Stimulated activated CD8-positive, alpha-beta memory T cell treated with anti-CD3 and anti-CD28 coated beads, Interleukin-15, amount 100 ng/mL, for 4 hours (primary cell): Measurements from ENCODE around the gene FOXP1.

ENCODE experiments used
- DNase-seq, 2 donors: peaks; one replicate each; pipeline ENCODE4 v3.0.0-alpha.2; 2020; ENCODE audit warnings: low read depth in 2 of 2

Gene FOXP1

GRCh38 chr3:71060536-71060935, 523.0 kb downstream of the FOXP1 start:
- DNase-seq, result no peak

DNA sequence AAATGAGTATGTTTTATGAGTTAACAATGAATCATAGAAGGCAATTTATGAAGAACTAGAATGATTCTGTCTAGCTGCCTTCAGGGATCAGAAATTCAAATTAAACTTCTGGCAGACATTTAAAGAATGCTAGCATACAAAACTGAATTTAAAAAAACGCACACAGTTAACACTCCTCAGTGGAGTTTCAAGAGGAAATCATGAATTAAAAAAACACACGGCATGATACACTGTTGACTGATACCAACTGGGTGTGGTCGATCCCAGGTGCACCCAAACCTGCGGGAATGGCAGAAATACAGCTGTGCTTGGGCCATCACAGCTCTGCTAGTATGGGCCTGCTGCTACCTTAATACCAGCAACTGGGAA, 526.0 kb downstream of the FOXP1 start:
- no peak for DNase-seq

- no peak for DNase-seq
Measured at GRCh38 chr3:71056327-71056726, 527.2 kb downstream of the FOXP1 start.

GRCh38 chr3:71055257-71056001, 528.1 kb downstream of the FOXP1 start:
- DNase-seq, result no peak

DNA sequence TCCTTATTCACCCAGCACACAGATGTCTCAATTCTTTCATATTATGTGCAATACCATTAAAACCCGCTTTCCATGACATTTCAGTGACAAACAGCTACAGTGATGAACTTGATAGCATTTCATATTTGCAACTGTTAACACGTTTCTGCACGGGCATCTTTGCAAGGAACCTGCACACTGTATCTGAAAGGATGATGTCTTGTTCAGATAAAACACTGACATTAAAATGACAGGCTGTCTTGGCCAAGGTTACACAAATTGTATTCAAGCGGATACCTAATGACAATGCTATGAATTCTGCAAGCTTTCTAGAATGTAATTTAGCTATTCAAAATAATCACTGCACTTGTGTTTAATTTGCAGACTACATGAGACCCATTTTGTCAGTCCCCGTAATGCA, 529.2 kb downstream of the FOXP1 start:
- DNase-seq, result no peak

DNA sequence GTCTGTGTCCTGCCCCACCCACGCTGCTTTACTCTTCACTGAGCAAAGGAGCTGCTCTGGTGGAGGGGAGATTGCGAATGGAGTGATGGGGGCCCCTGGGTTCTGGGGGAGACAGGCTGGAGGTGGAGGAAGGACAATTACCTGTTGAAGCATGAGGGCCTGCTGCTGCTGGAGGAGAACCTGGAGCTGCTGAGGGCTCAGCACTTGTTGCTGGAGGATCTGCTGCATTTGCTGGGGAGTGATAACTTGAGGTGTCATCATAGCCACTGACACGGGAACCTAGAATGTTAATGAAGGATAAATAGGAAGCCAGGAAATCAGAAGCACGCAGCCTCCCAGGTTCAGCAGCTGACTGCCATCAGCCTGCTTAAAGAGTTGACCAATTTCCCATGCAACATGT, 530.0 kb downstream of the FOXP1 start:
- no peak for DNase-seq

DNA sequence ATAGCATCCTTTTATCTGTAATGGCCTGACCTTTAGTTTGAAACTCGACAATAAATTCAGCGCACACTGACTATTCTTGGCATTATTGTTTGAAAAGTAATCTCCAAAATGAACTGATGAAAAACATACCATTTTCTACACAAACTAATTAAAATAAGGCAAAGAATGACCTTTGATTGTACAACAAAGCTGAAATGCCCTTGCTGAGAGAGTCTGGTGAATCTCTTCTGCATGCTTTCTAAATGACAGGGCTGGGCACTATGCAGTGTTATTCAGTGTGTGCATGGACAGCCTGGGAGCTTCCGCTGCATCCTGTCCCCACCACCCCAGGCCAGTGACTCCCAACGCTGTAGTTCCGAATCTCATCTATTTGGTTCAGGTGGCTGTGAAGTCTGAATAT, 530.8 kb downstream of the FOXP1 start:
- no peak for DNase-seq

- no peak for DNase-seq
Measured at GRCh38 chr3:71051893-71052687, 531.4 kb downstream of the FOXP1 start.

- DNase-seq, result no peak
Measured at GRCh38 chr3:71051259-71051595, 532.3 kb downstream of the FOXP1 start.

DNA sequence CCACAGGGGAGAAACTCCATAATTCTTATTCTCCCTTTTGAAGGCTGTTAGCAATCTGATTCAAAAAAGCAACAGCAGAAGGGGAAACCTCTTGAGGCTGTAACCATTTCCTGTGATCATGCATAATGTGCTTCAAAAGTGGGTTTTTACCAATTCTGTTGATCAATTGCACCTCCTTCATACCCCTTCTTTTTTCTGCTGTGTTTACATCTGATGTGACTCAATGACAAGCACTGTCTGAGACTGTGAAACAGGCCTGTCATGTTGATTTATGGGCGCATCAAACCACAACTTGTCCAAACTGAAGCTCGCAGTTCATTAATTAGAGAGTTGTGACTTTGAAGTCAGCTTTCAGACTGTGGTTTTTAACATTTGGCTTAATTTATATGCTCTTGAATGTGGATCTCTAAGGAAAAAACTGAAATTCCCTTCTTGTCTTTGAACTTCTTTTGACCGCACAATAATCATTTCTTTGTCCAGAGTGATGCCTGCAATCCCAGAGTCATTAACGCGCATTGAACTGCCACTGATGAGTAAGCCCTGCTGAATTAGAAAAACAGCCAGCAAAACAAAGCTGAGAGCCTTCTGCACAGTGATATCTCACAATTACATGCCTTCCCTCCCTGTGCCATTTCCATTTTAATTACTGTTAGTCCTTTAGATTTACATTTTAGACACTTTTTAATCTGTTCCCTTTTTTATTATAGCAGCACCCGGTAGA, 532.8 kb downstream of the FOXP1 start:
- no peak for DNase-seq

GRCh38 chr3:71050166-71050537, 533.4 kb downstream of the FOXP1 start:
- DNase-seq, result no peak

DNA sequence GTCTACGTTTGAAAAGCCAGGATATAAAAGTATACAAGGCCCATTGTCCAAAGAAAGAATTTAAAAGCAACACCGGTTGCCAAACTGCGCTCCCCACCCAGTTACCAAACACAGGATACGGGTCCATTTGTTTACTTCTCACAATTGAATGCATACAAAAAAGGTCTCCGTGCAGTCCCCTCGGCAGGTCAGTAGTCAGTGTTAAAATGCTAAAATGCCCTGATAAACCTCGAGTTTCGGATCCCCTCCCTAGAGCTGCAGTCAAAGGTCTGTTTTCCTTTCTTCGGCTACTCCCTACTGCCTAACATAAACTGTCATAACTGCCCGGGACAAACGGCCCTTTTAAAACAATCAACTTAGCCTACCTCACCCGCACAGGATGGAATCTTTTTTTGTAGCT, 534.6 kb downstream of the FOXP1 start:
- no peak for DNase-seq

DNA sequence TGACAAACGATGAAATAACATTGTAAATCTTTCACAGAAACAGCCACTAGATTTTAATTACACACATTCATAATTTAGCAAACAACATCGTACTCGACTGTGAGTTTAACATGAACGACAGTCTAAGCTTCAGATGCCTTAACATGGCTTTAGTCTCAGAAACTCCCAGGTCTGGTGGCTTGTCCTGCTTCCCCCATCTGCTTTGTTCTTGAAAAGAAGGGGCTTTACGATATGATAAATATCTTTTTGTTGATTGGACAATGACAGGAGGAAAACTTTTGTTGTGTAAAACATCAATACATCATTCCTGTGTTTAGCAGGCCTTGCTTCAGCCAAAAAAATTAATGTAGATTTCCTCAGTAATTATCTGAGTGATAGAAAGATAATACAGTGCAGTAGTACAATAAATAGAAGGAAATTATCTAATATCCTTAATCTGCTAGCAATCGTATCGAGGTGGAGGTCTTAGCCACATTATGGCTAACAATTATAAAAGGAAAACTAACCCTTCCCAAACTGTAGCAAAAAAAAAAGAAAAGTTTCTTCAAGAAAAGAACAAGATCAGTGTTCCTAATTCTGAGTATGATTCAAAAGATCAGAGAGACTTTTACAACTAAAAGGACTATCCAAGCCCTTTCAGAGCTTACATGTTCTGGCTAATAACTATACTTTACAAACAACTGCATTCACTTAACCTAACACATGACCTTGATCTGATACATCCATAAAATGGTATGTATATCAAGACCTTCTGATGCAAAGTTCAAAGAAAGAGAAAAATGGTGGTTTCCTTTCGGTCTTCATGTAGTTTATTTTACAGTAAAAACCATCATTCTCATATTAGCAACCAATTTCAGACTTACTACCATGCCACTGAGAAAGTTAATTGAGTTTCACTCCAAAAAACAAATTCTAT, 535.7 kb downstream of the FOXP1 start:
- DNase-seq, result no peak

GRCh38 chr3:71046791-71047190, 536.7 kb downstream of the FOXP1 start:
- DNase-seq, result no peak

GRCh38 chr3:71045917-71046282, 537.6 kb downstream of the FOXP1 start:
- DNase-seq, result no peak

DNA sequence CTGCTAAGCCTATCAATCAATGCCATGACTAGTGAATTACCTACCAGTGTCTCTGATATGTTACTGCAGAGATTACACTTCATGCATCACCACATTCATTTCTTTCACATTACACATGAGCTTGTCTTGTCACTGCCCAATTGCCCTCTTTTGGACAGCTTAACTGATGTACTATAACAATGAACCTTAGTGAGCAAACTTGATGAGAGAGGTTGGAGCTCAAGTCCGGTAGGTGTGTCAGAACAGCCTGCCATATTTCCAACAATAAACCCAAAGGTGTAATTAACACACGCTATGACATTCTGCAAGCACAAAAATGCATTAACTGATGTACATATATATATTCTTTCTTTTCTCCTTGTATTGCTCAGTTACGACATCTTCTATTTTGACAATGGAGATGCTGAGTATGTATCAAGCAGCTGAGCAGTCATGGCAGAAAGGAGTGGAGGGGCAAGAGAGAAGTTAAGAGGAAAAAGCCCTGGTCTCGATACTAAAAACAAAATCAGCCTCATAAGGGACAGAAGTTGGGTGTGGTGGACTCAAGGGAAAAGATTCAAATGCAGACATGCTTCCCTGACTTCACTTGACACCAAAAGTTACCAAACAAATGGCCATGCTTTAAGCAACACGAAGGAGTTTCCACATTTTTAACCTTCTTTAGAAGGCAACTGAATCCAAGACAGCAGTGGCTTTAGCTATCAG, 538.2 kb downstream of the FOXP1 start:
- no peak for DNase-seq

- no peak for DNase-seq
Measured at GRCh38 chr3:71042759-71043158, 540.8 kb downstream of the FOXP1 start.

- DNase-seq, result no peak
Measured at GRCh38 chr3:71041371-71041770, 542.2 kb downstream of the FOXP1 start.

GRCh38 chr3:71039332-71039731, 544.2 kb downstream of the FOXP1 start:
- DNase-seq, result no peak

- no peak for DNase-seq
Measured at GRCh38 chr3:71037775-71038174, 545.8 kb downstream of the FOXP1 start.

GRCh38 chr3:71035886-71036285, 547.6 kb downstream of the FOXP1 start:
- no peak for DNase-seq
